ENCODE data around the gene PTBP1.

DNA sequence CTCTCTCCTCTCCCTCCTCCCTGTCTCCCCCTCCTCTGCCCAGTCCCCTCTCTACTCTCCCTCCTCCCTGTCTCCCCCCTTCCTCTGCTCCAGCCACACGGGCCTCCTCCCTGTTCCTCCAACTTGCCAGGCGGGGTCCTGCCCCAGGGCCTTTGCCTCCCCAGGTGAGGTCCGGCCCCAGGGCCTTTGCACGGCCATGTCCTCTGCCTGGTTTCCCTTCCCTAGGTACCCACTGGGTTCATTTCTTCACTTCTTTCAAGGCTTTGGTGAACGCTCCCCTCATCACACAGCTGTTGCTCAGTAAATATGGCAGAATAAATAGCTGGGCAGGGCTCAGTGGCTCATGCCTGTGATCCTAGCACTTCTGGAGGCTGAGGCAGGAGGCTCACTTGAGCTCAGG lies 25.2 kb upstream of the PTBP1 start:
- TF ChIP-seq, protein P1, sequence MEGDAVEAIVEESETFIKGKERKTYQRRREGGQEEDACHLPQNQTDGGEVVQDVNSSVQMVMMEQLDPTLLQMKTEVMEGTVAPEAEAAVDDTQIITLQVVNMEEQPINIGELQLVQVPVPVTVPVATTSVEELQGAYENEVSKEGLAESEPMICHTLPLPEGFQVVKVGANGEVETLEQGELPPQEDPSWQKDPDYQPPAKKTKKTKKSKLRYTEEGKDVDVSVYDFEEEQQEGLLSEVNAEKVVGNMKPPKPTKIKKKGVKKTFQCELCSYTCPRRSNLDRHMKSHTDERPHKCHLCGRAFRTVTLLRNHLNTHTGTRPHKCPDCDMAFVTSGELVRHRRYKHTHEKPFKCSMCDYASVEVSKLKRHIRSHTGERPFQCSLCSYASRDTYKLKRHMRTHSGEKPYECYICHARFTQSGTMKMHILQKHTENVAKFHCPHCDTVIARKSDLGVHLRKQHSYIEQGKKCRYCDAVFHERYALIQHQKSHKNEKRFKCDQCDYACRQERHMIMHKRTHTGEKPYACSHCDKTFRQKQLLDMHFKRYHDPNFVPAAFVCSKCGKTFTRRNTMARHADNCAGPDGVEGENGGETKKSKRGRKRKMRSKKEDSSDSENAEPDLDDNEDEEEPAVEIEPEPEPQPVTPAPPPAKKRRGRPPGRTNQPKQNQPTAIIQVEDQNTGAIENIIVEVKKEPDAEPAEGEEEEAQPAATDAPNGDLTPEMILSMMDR (conservative IDR thresholded peaks at IDR 0.05; ENCODE audit: low read length) = no peak
- TF ChIP-seq EZH2phosphoT487 (IDR thresholded peaks at IDR 0.05; ENCODE audit: borderline replicate concordance, low read depth, low read length) = no peak

Data from OCI-LY7 (cell line).